ENCODE results near the gene TACO1.

Gene TACO1

DNA sequence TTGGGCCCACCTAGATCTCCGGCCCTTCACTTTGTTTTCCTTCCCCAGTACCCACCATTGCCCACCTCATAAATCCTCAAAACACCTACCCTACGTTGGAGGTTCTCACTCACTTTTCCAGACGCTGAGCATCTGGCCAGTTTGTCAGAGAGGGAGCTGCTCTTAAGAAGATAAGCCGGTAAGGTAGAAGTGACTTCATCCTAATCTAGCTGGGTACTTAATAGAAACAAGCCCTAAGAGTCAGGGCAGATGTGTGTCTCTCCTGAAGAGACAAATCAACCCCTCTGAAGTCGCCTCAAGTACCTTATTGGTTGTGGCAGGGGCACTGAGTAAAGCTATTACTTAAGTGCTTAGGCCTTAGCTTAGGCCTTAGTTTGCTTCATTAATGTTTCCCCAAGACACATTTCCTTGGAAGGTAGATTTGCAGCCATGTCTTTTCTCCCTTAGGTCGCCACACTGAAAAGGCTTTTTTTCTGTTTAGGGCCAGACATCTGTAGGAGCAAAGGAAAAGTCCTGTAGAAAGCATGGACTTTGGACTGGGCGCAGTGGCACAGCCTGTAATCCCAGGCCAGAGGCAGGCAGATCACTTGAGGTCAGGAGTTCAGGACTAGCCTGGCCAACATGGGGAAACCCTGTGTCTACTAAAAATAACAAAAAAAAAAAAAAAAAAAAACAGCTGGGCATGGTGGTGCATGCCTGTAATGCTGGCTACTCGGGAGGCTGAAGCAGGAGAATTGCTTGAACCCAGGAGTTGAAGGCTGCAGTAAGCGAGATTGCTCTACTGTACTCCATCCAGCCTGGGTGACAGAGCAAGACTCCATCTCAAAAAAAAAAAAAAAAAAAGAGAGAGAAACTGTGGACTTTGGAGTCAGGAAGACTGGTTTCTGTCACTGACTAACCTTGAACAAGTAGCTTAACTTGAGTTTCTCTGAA lies 1.0 kb downstream of the TACO1 start:
- no peak for DNase-seq (ENCODE audit: low read depth in 2 of 2)

GRCh38 chr17:63609816-63610573 lies 9.3 kb downstream of the TACO1 start:
- no peak for DNase-seq (ENCODE audit: low read depth in 2 of 2)

DNA sequence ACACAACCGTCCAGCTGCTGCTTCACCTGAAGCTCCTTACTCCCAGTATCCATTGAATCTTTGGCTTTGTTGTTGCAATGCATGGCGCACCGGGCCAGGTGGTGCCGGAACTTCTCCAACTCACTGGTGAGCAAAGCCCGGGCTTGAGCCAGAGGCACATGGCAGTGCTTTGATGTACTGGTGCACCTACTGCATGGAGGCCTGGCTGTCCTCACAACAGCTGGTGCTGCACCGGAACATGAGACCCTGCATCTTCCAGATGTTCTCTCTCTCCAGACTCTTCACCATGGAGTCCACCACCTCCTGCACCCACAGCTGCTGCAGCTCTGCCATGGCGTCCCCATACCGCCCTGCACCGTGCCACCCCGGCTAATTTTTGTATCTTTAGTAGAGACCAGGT lies 10.2 kb downstream of the TACO1 start:
- DNase-seq (ENCODE audit: low read depth in 2 of 2): no peak

- no peak for DNase-seq (ENCODE audit: low read depth in 2 of 2)
Observed at GRCh38 chr17:63611354-63611753, 10.7 kb downstream of the TACO1 start.

- DNase-seq (ENCODE audit: low read depth in 2 of 2): no peak
Observed at GRCh38 chr17:63613663-63614062, 13.0 kb downstream of the TACO1 start.

- DNase-seq (ENCODE audit: low read depth in 2 of 2): no peak
Observed at GRCh38 chr17:63621229-63621683, 20.6 kb downstream of the TACO1 start.

DNA sequence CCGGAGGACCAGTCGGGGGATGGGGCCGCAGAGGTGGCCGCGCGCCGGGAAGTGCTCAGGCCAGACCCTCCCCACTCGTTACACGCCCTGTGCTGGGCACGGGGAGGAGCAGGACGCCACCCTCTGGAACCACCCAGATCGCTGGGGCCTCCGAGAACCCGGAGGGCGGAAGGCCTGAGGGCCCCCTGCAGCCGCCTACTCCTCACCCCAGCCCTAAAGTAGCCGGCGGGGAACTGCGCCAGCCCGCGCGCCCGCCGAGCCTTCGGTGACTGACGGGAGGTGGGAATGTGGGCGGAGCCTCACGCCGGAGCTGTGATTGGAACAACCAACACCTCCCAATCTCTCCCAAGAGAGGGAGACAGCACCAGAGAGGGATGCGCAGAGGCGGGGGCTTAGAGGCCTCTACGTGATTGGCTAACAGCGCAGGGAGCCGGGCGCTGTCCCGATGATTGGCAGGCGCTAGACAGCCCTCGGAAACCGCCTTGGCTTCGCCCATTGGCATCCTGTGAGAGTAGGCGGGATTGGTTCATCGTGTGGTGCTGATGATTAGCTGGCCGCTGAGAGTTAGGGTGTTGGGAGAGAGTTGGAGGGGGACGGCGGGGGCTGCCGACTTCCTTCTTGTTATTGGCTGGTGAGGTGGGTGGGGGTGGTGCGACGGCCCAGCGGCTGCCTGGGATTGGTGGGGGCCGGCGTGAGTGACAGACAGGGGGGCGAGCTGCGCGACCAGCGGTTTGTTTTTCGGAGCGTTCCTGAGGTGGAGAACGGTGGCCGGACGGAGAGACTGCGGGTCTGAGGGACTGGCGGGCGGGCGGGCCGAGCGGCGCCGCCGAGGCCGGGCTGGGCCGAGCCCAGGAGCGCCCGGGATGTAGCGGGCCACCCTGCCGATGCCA lies 21.2 kb downstream of the TACO1 start, which contains the start of gene MAP3K3:
Gene MAP3K3, plus strand, starts transcription at position 734 of the 890 bp plus-strand sequence. CDS start 343 bp downstream, outside the sequence.
- peak; percentile 92 to 94 for DNase-seq (ENCODE audit: low read depth in 2 of 2)

- peak; percentile 45 to 51 for DNase-seq (ENCODE audit: low read depth in 2 of 2)
Observed at GRCh38 chr17:63622574-63623390, 22.1 kb downstream of the TACO1 start.

DNA sequence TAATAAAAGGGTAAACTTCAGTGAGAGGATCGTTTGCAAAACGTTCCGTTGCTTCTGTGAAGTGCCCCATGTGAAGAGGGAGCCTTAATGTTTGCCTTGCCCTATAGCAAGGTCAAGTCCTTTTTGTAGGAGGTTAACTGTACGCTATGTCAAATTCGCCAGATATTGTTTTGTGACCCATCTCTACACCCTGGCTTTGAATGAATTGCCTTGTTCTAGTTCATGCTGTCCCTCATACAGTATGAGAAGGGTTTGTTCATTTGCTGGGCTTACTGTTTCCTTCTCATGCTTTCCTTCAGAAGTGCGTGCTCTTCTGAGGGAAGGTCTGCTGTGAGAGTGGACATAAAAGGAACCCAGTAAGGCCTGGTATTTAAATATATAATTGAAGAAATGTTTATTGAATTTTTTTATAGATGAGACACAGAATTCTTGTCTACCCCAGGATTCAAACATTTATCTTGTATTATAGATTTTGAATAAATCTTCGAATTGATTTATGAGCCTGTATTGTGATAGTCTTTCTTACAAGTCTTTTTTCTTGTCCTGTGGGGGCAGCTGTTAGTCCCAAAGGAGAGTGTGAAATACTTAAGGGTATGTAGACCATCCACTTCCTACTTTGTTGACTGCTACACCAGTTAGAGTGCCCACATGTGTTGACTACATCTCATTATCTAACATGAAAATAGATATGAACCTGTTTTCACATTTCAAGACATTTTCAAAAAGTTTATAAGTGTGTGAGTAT lies 23.3 kb downstream of the TACO1 start:
- DNase-seq (ENCODE audit: low read depth in 2 of 2): no peak

- DNase-seq (ENCODE audit: low read depth in 2 of 2): no peak
Observed at GRCh38 chr17:63624531-63624880, 23.8 kb downstream of the TACO1 start.

GRCh38 chr17:63626551-63627180 lies 26.0 kb downstream of the TACO1 start:
- DNase-seq (ENCODE audit: low read depth in 2 of 2): no peak

- no peak for DNase-seq (ENCODE audit: low read depth in 2 of 2)
Observed at GRCh38 chr17:63629627-63630026, 28.9 kb downstream of the TACO1 start.

GRCh38 chr17:63631062-63631461 lies 30.4 kb downstream of the TACO1 start:
- DNase-seq (ENCODE audit: low read depth in 2 of 2): no peak

DNA sequence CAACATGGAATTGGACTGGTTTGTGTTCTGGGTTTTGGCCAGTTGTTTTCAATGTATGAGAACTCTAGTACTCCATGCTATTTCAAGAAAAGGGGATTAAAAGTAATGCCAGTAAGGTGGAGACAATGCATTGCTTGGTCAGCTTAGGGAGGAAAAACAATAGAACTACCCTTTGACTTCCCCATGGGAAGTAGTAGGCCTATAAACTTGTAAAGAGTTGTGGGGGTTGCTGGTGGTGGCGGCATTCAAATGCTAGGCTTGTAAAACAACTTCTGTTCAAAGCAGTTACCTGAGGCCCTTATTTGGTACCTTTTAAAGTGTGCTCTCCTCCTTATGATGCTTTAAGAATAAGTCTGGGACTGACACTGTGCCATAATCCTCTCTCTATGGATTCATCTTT lies 30.9 kb downstream of the TACO1 start:
- DNase-seq (ENCODE audit: low read depth in 2 of 2): no peak

DNA sequence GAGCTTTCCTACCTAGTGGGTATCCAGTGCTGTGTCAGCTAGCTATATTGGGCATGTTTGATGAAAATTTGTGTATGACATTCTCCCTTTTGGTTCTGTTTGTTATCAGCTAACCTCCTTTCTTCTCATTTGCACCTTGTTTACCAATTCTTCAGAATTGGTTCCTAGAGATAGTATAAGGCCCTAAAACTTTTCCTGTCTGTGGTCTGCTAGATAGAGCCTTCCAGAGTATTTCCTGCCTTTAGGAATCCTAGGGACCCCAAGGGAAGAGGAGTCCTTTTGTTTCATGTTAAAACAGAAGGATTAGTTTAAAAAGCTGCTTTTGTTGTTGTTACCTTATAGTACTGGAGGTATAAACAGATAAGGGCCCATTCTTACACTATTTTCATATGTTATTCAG lies 33.0 kb downstream of the TACO1 start:
- no peak for DNase-seq (ENCODE audit: low read depth in 2 of 2)

DNA sequence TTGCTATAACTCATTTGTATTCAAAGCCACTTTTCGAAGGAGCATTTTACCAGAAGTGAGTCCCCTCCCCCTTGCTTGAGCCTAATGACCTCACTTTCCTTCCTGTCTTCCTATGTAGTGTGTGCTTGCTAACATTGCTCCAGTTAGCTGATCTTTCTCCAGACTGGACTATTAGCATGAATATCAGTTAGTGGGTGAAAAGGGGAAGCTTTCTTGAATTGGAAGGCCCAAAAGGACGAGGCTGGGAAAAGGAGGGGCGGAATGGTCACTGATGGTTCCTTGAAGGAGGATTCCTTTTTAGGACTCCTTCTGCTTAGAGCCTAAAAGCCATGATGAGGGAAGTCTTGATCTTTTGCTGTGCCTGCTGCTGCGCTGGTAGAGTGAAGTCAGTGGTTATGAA lies 33.5 kb downstream of the TACO1 start:
- DNase-seq (ENCODE audit: low read depth in 2 of 2): no peak

DNA sequence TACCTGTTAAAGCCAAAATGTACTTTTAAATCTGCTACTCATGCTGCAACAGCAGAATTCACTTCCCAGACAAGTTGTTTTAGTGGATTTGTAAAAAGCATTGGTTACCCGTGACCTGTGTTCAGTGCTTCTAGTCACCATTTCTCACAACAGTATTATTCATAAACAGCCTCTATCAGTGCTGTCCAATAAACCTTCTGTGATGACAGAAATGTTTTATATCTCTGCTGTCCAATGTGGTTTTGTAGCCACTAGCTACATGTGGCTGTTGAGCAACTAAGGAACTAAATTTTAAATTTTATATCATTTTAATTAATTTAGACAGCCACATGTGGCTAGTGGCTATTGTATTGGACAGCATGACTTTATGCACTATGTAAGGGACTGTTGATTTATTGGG lies 34.1 kb downstream of the TACO1 start:
- DNase-seq (ENCODE audit: low read depth in 2 of 2): no peak

DNA sequence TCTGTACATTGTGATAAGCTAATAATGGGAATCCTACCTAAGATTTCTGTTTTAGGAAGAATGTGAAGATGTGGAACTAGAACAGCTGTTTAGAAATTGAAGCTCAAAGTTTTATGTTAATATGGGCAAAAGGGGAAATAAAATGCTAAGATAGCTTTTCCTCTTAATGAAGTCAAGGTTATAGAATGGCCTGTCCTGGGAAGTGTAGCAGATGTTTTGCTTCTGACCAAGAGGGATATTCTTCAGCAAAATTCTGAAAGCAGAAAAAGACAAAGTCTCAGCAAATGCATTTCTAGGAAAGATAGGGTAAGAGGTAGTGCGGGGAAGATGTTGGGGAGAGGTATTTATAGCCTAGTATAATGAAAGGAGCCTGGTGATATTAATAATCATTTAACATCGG lies 34.6 kb downstream of the TACO1 start:
- no peak for DNase-seq (ENCODE audit: low read depth in 2 of 2)

GRCh38 chr17:63635787-63636186 lies 35.1 kb downstream of the TACO1 start:
- DNase-seq (ENCODE audit: low read depth in 2 of 2): no peak

- DNase-seq (ENCODE audit: low read depth in 2 of 2): no peak
Observed at GRCh38 chr17:63639125-63639524, 38.4 kb downstream of the TACO1 start.
